Prostate gland (tissue), 2 donors: Measurements from ENCODE around the gene GPR84.

Source experiments
- POLR2A ChIP-seq: fragments of 450-650 bp; IDR thresholded peaks from one replicate; pipeline ENCODE4 v1.6.1; 2016; ENCODE audit warnings: antibody characterized with exemption, mild to moderate bottlenecking
- TF ChIP-seq, protein P1 (sequence below), 4 experiments: fragments of 200-600 bp in 2 of 4; fragments of 450-650 bp in 2 of 4; sonication (generic) in 2 of 4; IDR thresholded peaks; 1 replicate in 3 of 4; 2 replicates in 1 of 4; pipeline ENCODE4 v1.5.1; 2016 to 2019; ENCODE audit warnings: antibody characterized with exemption in 4 of 4, mild to moderate bottlenecking in 2 of 4, moderate library complexity in 2 of 4

DNA sequence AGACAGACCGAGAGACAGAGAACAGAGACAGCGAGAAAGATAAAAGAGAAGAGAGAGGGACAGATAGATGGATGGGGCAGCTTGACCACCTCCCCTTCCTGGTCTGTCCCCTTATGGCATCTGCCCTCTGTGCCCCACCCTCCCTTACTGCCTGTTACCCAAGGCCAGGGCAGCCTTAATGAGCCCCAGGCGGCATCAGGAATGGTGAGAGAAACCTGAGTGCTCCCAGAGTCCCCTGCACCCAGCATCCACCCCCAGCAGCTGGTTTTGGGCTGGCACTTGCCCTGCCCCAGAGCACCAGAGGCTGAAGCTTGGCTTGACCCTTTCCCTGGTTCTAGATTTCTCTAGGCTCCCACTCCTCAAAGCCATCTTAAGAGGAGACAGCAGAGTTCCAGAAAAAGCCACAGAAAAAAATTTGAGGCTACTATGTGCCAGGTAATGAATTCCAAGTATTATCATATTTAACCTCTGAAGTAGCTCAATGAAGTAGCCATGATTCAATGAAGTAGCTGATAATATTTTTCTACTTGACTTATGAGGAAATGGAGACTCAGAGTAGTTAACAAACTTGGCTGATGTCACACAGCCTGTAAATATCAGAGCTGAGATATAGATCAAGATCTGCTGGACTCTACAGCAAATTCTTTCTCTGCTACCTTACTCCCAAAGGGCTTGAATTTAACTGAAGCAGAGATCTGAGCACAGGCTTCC is 22.3 kb upstream of the GPR84 start:
- TF ChIP-seq POLR2A, result no peak
- TF ChIP-seq, protein P1, sequence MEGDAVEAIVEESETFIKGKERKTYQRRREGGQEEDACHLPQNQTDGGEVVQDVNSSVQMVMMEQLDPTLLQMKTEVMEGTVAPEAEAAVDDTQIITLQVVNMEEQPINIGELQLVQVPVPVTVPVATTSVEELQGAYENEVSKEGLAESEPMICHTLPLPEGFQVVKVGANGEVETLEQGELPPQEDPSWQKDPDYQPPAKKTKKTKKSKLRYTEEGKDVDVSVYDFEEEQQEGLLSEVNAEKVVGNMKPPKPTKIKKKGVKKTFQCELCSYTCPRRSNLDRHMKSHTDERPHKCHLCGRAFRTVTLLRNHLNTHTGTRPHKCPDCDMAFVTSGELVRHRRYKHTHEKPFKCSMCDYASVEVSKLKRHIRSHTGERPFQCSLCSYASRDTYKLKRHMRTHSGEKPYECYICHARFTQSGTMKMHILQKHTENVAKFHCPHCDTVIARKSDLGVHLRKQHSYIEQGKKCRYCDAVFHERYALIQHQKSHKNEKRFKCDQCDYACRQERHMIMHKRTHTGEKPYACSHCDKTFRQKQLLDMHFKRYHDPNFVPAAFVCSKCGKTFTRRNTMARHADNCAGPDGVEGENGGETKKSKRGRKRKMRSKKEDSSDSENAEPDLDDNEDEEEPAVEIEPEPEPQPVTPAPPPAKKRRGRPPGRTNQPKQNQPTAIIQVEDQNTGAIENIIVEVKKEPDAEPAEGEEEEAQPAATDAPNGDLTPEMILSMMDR (IDR thresholded peaks at IDR 0.05), result no peak
